ENCODE measurements around the gene SNX27.

DNA sequence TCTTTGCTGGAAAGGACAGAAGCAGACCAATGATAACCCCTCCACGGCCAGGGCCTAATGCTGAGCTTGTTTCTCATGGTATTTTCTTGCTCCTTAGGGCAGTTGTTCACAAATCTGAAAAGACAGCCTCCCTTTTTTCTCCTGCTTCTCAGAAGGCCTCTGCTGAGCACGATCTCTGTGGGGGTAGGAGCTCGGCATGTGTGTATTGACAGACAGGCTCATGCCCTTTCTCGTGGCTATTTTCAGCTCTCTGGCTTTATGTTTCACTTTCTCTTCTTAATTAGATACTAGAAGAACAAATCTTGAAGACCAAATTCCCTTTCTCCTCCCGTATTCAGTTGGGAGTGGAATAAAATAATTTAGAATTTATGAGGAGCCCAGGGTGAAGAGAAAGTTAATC is 108.7 kb downstream of the SNX27 start:
- no peak for TF ChIP-seq BHLHE40 (IDR thresholded peaks at IDR 0.05; ENCODE audit: borderline replicate concordance)
- TF ChIP-seq ZNF384 (IDR thresholded peaks at IDR 0.05), result no peak
- no peak for TF ChIP-seq FOXA1 (IDR thresholded peaks at IDR 0.05)
- TF ChIP-seq L3MBTL2 (conservative IDR thresholded peaks at IDR 0.05), result no peak
- TF ChIP-seq NFRKB (IDR thresholded peaks at IDR 0.05), result no peak
- TF ChIP-seq SUZ12 (IDR thresholded peaks at IDR 0.05), result no peak
- TF ChIP-seq LEF1 (IDR thresholded peaks at IDR 0.05; ENCODE audit: borderline replicate concordance), result no peak
- no peak for TF ChIP-seq SP1 (IDR thresholded peaks at IDR 0.05)
- TF ChIP-seq ELF4 (IDR thresholded peaks at IDR 0.05), result no peak
- TF ChIP-seq TARDBP (IDR thresholded peaks at IDR 0.05), result no peak
- TF ChIP-seq, protein P1, sequence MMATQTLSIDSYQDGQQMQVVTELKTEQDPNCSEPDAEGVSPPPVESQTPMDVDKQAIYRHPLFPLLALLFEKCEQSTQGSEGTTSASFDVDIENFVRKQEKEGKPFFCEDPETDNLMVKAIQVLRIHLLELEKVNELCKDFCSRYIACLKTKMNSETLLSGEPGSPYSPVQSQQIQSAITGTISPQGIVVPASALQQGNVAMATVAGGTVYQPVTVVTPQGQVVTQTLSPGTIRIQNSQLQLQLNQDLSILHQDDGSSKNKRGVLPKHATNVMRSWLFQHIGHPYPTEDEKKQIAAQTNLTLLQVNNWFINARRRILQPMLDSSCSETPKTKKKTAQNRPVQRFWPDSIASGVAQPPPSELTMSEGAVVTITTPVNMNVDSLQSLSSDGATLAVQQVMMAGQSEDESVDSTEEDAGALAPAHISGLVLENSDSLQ (IDR thresholded peaks at IDR 0.05), result no peak
- no peak for TF ChIP-seq FOXM1 (IDR thresholded peaks at IDR 0.05; ENCODE audit: borderline replicate concordance)
